Osteocyte (in vitro differentiated cells): Measurements from ENCODE around the gene POLD1. TPM values are rescaled to one million over a fixed set of nuclear protein-coding genes. Genes with fewer than 3 reads are reported as not detected.

Experiments used
- DNase-seq: peaks from one replicate; pipeline ENCODE4 v3.0.0; 2021; ENCODE audit warnings: mixed read lengths; ENCODE audit not compliant: unreplicated experiment; ENCODE audit errors: extremely low spot score
- H3K27ac Mint-ChIP-seq: one replicate; pipeline ENCODE4 v1.8.0; 2021; ENCODE audit warnings: mild to moderate bottlenecking, mixed read lengths; ENCODE audit not compliant: unreplicated experiment
- H3K27me3 Mint-ChIP-seq: one replicate; pipeline ENCODE4 v1.8.0; 2021; ENCODE audit warnings: mixed read lengths; ENCODE audit not compliant: unreplicated experiment
- H3K36me3 Mint-ChIP-seq: one replicate; pipeline ENCODE4 v1.8.0; 2021; ENCODE audit warnings: mixed read lengths; ENCODE audit not compliant: unreplicated experiment
- H3K4me1 Mint-ChIP-seq: one replicate; pipeline ENCODE4 v1.8.0; 2021; ENCODE audit warnings: mixed read lengths; ENCODE audit not compliant: unreplicated experiment
- H3K4me3 Mint-ChIP-seq: one replicate; pipeline ENCODE4 v1.8.0; 2021; ENCODE audit warnings: mild to moderate bottlenecking, moderate library complexity, mixed read lengths; ENCODE audit not compliant: unreplicated experiment
- H3K9me3 Mint-ChIP-seq: one replicate; pipeline ENCODE4 v1.8.0; 2021; ENCODE audit warnings: mixed read lengths; ENCODE audit not compliant: unreplicated experiment
- CTCF ChIP-seq: fragments of 200-600 bp; sonication (generic); IDR thresholded peaks from 2 replicates; pipeline ENCODE4 v1.5.0; 2021; ENCODE audit warnings: antibody characterized with exemption, mild to moderate bottlenecking, moderate library complexity
- total RNA-seq: library from RNA; stranded (reverse); gene quantifications from 2 replicates; pipeline ENCODE4 v1.2.1, GENCODE V29; 2021

Gene POLD1
- total RNA-seq, 1 donor from 2014 or later: 19.6 TPM

DNA sequence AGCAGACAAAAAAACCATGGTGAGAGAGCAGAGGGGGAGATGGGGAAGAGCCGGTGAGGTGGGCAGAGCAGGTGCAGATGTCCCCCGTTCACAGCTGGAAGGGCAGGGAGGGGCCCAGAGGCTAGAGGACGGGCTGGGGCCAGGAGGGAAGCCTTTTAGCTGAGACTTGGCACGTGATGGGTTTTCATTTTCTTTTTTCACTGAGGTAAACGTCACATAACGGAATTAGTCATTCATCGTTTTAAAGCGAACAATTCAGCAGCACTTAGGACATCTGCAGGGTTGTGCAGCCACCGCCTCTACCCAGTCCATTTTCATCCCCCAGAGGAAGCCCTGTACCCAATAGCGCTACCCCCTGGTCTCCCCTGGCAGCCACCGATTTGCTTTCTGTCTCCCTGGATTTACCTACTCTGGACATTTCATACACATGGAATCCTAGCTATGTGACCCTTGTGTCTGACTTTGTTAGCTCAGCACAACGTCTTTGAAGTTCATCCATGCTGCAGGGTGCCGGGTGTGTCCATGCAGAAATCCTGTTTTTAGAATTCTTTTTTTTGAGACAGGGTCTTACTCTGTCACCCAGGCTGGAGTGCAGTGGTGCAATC, 76.1 kb downstream of the POLD1 start:
- Mint-ChIP-seq H3K4me1 (peaks cover 2% of the 10 kb centered on the region), H3K36me3 (no peaks in the 10 kb centered on the region), H3K27ac (no peak overlapping the region), H3K9me3 (no peaks in the 10 kb centered on the region), H3K4me3 (no peak overlapping the region), H3K27me3 (peaks cover 2% of the 10 kb centered on the region)
- TF ChIP-seq CTCF: no peak
- DNase-seq: no peak

DNA sequence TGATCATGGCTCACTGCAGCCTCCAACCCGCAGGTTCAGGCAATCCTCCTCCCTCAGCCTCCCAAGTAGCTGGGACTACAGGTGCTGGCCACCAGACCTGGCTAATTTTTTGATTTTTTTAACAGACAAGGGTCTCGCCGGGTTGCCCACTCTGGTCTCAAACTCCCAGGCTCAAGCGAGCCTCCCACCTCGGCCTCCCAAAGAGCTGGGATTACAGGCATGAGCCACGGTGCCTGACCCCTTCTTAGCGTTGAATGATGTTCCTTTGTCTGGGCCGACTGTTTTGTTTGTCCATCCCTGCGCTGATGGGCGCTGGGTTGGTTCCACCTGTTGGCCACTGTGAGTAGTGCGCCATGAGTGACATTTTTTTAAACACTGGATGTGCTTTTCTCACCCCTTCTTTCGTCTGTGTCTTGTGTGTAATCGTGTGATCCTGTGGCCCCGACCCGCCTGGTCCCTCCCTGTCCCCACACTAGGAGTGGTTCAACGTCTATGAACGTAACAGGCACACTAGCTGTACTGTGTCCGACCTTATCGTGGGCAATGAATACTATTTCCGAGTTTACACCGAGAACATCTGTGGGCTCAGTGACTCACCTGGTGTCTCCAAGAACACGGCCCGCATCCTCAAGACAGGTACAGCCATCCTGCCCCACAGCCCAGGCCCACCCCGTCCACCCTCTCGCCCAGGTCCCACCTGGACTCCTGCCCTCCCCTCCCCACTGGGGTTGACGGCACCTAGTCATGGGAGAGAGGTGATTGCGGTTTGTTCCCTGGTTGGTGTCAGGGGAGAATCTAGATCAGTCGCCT, 77.1 kb downstream of the POLD1 start:
- peaks cover 2% of the 10 kb centered on the region for H3K4me1 Mint-ChIP-seq
- H3K36me3 Mint-ChIP-seq: no peaks in the 10 kb centered on the region
- H3K9me3 Mint-ChIP-seq: no peaks in the 10 kb centered on the region
- peaks cover 2% of the 10 kb centered on the region for H3K27me3 Mint-ChIP-seq
- no peak for DNase-seq
- no peak overlapping the region for H3K4me3 Mint-ChIP-seq
- no peak overlapping the region for H3K27ac Mint-ChIP-seq
- peak; percentile 87 for TF ChIP-seq CTCF

- H3K9me3 Mint-ChIP-seq: no peaks in the 10 kb centered on the region
- peaks cover 2% of the 10 kb centered on the region for H3K4me1 Mint-ChIP-seq
- no peak overlapping the region for H3K27ac Mint-ChIP-seq
- no peak for TF ChIP-seq CTCF
- no peaks in the 10 kb centered on the region for H3K27me3 Mint-ChIP-seq
- no peak overlapping the region for H3K4me3 Mint-ChIP-seq
- DNase-seq: no peak
- H3K36me3 Mint-ChIP-seq: no peaks in the 10 kb centered on the region
Observed at GRCh38 chr19:50462970-50463369, 78.8 kb downstream of the POLD1 start.

DNA sequence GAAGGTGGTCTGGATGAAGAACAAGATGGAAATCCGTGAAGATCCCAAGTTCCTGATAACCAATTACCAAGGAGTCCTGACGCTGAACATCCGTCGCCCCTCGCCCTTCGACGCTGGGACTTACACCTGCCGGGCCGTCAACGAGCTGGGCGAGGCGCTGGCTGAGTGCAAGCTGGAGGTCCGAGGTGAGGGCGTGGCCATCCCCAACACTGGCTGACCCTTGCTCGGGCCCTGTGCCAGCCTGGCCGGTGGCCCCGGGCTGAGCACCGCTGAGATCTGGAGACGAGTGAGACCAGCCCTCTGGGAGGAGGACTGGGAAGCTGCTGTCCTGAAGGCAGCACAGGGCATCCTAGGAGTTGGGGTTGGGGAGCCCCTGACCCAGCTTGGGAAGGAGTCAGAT, 80.2 kb downstream of the POLD1 start:
- Mint-ChIP-seq H3K36me3 (no peaks in the 10 kb centered on the region), H3K4me3 (no peak overlapping the region), H3K27ac (no peak overlapping the region), H3K4me1 (peaks cover 2% of the 10 kb centered on the region), H3K27me3 (no peaks in the 10 kb centered on the region), H3K9me3 (no peaks in the 10 kb centered on the region)
- TF ChIP-seq CTCF: no peak
- no peak for DNase-seq

- peaks cover 2% of the 10 kb centered on the region for H3K4me1 Mint-ChIP-seq
- no peak overlapping the region for H3K27ac Mint-ChIP-seq
- H3K4me3 Mint-ChIP-seq: no peak overlapping the region
- no peak for DNase-seq
- H3K9me3 Mint-ChIP-seq: no peaks in the 10 kb centered on the region
- no peaks in the 10 kb centered on the region for H3K27me3 Mint-ChIP-seq
- no peaks in the 10 kb centered on the region for H3K36me3 Mint-ChIP-seq
- no peak for TF ChIP-seq CTCF
Observed at GRCh38 chr19:50465000-50465399, 80.9 kb downstream of the POLD1 start.
